ENCODE measurements around the gene LHX3.

DNA sequence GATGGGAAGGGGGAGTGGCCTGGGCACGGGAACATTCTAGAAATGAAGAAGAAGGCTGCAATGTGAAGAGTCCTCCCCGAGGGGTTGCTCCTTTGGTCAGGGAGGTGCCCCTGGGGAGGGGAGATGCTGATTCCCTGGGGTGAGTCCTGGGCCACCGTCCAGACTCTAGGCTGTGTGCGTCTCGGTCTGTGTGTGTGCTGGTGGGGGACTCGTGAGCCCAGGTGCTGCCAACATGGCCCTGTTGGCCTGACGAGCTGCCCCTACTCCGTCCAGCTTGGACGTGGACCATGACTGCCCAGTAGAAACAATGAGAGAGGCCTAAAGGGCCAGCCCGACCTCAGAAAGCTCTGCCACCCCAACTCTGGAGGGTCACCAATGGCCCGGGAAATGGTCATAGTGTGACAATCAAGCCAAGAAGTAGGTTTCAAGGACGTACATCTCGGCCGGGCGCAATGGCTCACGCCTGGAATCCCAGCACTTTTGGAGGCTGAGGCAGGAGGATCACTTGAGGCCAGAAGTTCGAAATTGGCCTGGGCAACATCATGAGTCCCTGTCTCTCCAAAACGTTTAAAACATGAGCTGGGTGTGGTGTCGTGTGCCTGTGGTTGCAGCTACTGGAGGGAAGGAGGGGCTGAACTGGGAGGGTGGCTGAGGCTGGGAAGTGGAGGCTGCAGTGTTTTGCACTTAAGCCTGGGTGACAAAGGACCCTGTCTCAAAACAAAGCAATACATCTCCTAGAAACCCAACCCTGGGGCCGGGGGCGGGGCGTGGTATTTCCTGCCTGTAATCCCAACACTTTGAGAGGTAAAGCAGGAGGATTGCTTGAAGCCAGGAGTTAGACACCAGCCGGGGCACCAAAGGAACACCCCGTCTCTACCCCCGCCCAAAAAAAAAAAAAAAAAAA, 17.0 kb downstream of the LHX3 start:
- TF ChIP-seq, protein P1, sequence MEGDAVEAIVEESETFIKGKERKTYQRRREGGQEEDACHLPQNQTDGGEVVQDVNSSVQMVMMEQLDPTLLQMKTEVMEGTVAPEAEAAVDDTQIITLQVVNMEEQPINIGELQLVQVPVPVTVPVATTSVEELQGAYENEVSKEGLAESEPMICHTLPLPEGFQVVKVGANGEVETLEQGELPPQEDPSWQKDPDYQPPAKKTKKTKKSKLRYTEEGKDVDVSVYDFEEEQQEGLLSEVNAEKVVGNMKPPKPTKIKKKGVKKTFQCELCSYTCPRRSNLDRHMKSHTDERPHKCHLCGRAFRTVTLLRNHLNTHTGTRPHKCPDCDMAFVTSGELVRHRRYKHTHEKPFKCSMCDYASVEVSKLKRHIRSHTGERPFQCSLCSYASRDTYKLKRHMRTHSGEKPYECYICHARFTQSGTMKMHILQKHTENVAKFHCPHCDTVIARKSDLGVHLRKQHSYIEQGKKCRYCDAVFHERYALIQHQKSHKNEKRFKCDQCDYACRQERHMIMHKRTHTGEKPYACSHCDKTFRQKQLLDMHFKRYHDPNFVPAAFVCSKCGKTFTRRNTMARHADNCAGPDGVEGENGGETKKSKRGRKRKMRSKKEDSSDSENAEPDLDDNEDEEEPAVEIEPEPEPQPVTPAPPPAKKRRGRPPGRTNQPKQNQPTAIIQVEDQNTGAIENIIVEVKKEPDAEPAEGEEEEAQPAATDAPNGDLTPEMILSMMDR (IDR thresholded peaks at IDR 0.05): no peak
- TF ChIP-seq POLR2A (IDR thresholded peaks at IDR 0.05): no peak

All from uterus (tissue), 2 donors.